ENCODE measurements around the gene TSPOAP1.

Gene TSPOAP1

GRCh38 chr17:58291246-58291645 is 37.3 kb downstream of the TSPOAP1 start:
- no peaks in the 10 kb centered on the region for H3K27me3 ChIP-seq (ENCODE audit: low read length)
- H3K9ac ChIP-seq (ENCODE audit: low read length), result no peak overlapping the region
- no peaks in the 10 kb centered on the region for H3K79me2 ChIP-seq (ENCODE audit: insufficient read depth, low read length)
- no peak overlapping the region for H3K4me2 ChIP-seq (ENCODE audit: low read depth, low read length, poor library complexity, severe bottlenecking)
- no peaks in the 10 kb centered on the region for H3K9me3 ChIP-seq (ENCODE audit: insufficient read depth, low read length)
- no peaks in the 10 kb centered on the region for H4K20me1 ChIP-seq (ENCODE audit: low read depth, low read length)
- no peaks in the 10 kb centered on the region for H3K36me3 ChIP-seq (ENCODE audit: low read length)
- no peak overlapping the region for H2AFZ ChIP-seq (ENCODE audit: low read depth, low read length, severe bottlenecking)
- H3K9me2 ChIP-seq (replicated peaks; ENCODE audit: insufficient read depth, low read length), result no peaks in the 10 kb centered on the region
- H3F3A ChIP-seq (ENCODE audit: insufficient read depth), result no peaks in the 10 kb centered on the region
- TF ChIP-seq EZH2phosphoT487 (conservative IDR thresholded peaks at IDR 0.05; ENCODE audit: low read length) (no peak), CTCF (IDR thresholded peaks at IDR 0.05; ENCODE audit: insufficient read depth, low read length, poor library complexity, severe bottlenecking) (no peak)
- H3K4me3 ChIP-seq (ENCODE audit: insufficient read depth, low read length, poor library complexity, severe bottlenecking), result no peak overlapping the region
- no peak overlapping the region for H3K27ac ChIP-seq (ENCODE audit: low read depth, low read length)

- H4K20me1 ChIP-seq (ENCODE audit: low read depth, low read length), result no peaks in the 10 kb centered on the region
- H3K79me2 ChIP-seq (ENCODE audit: insufficient read depth, low read length), result no peaks in the 10 kb centered on the region
- H3K36me3 ChIP-seq (ENCODE audit: low read length), result no peaks in the 10 kb centered on the region
- H3K4me2 ChIP-seq (ENCODE audit: low read depth, low read length, poor library complexity, severe bottlenecking), result no peak overlapping the region
- no peak overlapping the region for H2AFZ ChIP-seq (ENCODE audit: low read depth, low read length, severe bottlenecking)
- no peaks in the 10 kb centered on the region for H3K9me3 ChIP-seq (ENCODE audit: insufficient read depth, low read length)
- no peaks in the 10 kb centered on the region for H3K27me3 ChIP-seq (ENCODE audit: low read length)
- no peak overlapping the region for H3K9ac ChIP-seq (ENCODE audit: low read length)
- H3F3A ChIP-seq (ENCODE audit: insufficient read depth), result no peaks in the 10 kb centered on the region
- H3K4me3 ChIP-seq (ENCODE audit: insufficient read depth, low read length, poor library complexity, severe bottlenecking), result no peak overlapping the region
- no peak for TF ChIP-seq EZH2phosphoT487 (conservative IDR thresholded peaks at IDR 0.05; ENCODE audit: low read length)
- no peak for TF ChIP-seq CTCF (IDR thresholded peaks at IDR 0.05; ENCODE audit: insufficient read depth, low read length, poor library complexity, severe bottlenecking)
- H3K9me2 ChIP-seq (replicated peaks; ENCODE audit: insufficient read depth, low read length), result no peaks in the 10 kb centered on the region
- no peak overlapping the region for H3K27ac ChIP-seq (ENCODE audit: low read depth, low read length)
These were observed 38.7 kb downstream of the TSPOAP1 start for GRCh38 chr17:58289869-58290268.

- Histone ChIP-seq H3K9ac (ENCODE audit: low read length) (no peak overlapping the region), H4K20me1 (ENCODE audit: low read depth, low read length) (no peaks in the 10 kb centered on the region), H2AFZ (ENCODE audit: low read depth, low read length, severe bottlenecking) (no peak overlapping the region), H3K27me3 (ENCODE audit: low read length) (no peaks in the 10 kb centered on the region), H3K9me3 (ENCODE audit: insufficient read depth, low read length) (no peaks in the 10 kb centered on the region), H3K4me3 (ENCODE audit: insufficient read depth, low read length, poor library complexity, severe bottlenecking) (no peak overlapping the region), H3K36me3 (ENCODE audit: low read length) (no peaks in the 10 kb centered on the region), H3K79me2 (ENCODE audit: insufficient read depth, low read length) (no peaks in the 10 kb centered on the region), H3F3A (ENCODE audit: insufficient read depth) (no peaks in the 10 kb centered on the region), H3K27ac (ENCODE audit: low read depth, low read length) (no peak overlapping the region), H3K4me2 (ENCODE audit: low read depth, low read length, poor library complexity, severe bottlenecking) (no peak overlapping the region), H3K9me2 (replicated peaks; ENCODE audit: insufficient read depth, low read length) (no peaks in the 10 kb centered on the region)
- no peak for TF ChIP-seq EZH2phosphoT487 (conservative IDR thresholded peaks at IDR 0.05; ENCODE audit: low read length)
- no peak for TF ChIP-seq CTCF (IDR thresholded peaks at IDR 0.05; ENCODE audit: insufficient read depth, low read length, poor library complexity, severe bottlenecking)
These were observed 43.2 kb downstream of the TSPOAP1 start for GRCh38 chr17:58285422-58285810.
